NCI-H69 (cell line): Measurements from ENCODE around the gene PARM1.

ENCODE experiments used
- DNase-seq: peaks from one replicate; lab custom pipeline; 2025; lab: John Stamatoyannopoulos, UW

Gene PARM1

DNA sequence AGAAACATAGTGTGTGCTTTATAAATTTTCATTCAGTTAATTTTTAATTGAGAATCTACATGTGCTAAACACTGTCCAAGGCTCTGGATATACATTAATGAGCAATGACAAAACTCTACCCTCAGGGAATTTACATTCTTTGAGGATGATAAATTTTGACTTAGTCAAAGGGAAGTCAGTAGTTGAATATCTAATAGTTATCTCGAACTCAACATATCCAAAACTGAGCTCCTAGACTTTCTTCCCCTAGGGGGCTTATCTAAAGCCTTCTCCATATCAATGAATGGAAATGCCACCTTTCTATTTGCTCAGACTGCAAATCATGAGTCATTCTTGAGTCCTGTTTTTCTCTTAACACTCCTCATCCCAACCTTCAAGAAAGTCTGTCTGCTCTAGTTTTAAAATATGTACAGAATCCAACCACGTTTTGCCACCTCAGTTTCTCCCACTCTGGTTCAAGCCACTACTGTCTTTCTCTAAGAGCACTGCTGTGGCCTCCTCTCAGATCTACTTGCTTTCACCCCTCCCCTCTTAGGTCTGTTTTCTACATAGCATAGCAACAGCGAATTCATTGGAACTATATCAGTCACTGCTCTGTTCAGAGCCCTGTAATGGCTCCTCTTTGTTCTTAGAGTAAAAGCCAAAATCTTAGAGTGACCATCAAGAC is 9.5 kb downstream of the PARM1 start:
- DNase-seq = no peak

DNA sequence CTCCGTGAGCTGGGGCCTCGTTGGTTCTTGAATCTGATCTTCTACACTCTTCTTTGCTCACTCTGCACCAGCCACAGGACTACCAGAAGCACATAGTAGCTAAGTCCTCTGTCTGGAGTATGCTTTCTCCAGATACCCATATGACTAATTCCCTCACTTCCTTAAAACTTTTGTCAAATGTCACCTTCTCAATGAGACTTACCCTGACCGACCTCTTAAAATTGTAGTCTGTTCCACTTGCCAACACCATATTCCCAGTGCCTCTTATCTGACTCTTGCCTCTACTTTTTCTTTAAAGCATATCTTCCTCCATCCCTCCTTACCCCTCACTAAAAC is 10.0 kb downstream of the PARM1 start:
- DNase-seq = no peak

DNA sequence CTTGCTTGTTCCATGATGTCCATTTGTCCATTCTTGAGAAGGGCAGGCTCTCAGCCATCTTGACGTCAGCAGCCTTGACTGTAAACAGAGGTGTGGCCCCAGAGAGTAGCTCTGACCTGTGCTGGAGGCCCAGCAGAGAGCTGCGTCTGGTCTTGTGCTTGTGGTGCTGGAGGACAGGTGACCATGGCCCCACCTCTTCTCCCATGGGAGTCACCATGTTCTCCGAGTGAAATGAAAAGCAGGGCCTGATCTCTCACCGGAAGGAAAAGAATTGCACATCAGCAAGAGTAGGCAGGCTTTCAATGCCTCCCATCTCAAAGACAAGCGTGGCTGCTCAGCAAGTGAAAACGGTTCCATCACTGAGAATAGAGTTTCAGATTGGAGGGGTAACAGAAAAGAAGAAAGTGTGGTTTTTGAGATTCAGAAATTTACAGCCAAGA is 11.5 kb downstream of the PARM1 start:
- DNase-seq = peak; percentile 0

DNA sequence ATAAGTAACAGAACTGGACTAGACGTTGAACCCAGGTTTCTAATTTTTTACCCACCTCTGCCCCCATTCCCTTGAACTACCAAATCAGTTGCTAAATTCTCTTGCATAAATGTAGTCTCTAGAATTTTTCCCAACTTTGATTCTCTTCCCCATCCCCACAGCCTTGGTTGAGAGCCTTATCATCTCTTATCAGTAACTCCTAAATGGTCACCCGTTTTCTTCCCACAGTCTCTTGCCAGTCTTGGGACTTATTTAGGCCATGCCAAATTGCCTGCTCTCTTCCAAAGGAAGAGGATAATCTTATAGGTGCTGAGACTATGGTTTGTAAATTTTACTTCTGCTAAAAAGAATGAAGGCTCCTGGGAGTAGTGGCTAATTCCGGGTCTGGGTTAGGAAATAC is 13.3 kb downstream of the PARM1 start:
- no peak for DNase-seq

DNA sequence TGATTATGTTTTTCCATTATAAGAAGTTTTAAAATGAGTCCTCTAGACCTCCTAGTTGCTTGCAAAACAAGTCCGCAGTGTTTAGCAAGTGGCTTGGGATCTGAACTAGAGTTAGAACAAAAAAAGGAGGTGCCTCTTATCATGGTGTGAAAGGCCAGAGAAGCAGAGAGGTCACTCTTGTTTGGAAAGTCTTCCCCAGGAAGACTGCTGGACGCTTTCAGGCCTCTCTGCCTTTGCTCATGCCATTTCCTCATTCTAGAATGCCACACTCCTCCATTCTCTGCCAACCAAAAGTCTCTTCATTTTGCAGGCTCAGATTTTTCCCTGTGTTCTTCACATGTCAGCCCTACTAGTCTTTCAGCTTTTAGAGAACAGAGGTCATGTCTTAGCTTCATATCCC is 14.9 kb downstream of the PARM1 start:
- no peak for DNase-seq

DNA sequence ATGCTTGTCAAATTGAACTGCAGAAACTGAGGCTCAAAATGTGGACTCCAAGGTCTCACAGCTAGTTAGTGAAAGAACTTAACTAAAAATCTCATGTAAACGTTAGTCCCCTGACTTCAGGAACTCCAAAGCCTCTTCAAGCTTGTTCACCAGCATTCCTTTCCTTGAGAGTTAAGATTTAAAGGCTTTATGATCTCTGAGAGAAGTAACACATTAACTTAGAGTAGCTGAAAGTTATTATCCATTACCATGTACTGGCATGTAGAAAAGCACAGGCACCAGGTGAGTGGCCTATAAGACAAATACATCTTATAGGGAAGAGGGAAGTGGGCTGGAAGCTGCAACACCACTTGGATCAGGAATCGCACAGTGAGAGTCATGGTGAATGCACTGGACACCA is 15.3 kb downstream of the PARM1 start:
- DNase-seq = no peak

DNA sequence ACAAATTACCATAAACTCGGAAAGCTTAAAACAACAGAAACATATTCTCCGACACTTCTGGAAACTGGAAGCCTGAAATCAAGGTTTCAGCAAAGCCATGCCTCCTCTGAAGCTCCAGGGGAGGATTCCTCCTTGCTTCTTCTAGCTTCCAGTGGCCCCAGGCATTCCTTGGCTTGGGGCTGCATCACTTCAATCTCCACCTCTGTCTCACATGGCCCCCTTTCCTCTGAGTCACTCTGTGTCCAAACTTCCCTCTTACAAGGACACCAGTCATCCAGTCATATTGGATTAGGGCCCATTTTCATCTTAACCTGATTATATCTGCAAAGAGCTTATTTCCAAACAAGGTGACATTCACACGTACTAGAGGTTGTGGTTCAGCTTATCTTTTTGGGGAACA is 17.3 kb downstream of the PARM1 start:
- no peak for DNase-seq

DNA sequence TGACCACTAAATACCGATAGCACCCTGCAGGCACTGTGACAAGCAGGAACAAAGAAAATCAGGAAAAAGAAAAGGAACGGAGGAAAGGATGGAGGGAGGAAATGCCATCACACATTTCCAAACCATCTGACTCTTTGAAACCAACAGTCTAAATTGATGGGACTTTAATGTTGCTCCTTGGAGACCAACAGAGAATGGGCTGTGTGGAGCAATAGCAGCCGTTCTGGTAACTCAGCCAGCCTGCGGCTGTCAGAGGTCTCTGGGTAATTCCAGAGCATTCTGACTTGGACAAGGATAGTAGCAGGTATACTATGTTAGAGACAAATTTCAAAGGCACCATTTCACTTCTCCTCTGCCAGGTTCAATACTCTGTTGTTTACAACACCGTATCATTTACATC is 18.0 kb downstream of the PARM1 start:
- no peak for DNase-seq

DNA sequence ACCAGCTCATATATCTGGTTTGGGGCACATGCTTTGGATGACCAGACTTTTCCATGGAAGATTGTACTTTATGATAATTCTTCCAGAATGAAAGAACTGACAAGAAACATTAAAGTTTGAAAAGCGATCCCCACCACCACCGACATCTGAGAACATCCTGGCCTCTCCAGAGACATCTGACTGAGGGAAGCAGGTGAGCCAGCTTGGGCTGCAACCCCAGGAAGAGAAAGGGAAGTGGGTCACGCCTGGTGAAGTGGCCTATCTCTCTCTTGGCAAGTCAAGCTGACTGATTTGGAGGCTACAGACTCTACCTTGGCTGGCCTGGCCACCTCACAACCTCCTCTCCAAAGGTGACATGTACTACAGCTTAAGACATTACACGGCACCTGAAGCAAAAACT is 20.7 kb downstream of the PARM1 start:
- no peak for DNase-seq

DNA sequence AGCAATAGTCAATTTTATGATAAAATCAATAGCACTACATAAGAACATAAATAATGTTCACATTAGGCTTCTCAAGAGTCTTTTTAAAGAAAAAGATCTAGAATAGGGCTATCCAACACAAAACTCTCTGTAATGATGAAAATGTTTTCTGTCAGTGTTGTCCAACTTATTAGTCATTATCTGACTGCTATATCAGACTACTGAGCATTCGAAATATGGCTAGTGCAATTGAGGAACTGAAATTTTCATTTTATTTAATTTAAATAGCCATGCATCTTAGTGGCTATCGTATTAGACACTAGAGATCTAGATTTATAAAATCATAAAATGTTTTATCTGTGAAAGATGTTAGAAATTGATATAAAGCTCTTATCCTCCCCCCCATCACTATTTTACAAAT is 26.0 kb downstream of the PARM1 start:
- no peak for DNase-seq

DNA sequence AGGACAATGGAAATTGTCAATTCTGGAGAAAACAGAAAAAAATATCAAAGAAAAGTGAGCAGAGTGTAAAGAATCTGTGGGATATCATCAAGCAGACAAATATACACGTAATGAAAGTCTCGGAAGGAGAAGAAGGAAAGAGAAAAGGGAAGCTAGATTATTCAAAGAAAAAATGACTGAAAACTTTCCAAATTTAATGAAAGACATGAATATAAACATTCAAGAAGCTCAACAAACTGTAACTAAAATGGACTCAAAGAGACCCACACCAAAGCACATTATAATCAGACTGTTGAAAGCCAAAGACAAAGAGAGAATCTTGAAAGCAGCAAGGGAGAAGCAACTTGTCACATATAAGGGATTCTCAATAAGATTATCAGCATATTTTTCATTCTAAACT is 28.3 kb downstream of the PARM1 start:
- no peak for DNase-seq

DNA sequence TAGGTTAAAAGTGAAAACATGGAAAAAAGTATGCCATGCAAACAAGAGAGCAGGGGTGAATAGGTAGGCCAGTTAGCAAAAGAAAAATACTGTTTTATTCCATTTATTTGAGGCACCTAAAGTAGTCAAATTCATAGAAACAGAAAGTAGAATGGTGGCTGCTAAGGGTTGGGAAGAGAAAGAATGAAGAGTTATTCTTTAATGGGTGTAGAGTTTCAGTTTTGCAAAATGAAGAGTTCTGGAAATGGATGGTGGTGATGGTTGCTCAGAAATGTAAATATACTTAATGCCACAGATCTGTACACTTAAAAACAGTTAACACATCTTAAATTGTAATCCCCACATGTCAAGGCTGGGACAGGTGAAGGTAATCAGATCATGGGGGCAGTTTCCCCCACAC is 29.7 kb downstream of the PARM1 start:
- no peak for DNase-seq

DNA sequence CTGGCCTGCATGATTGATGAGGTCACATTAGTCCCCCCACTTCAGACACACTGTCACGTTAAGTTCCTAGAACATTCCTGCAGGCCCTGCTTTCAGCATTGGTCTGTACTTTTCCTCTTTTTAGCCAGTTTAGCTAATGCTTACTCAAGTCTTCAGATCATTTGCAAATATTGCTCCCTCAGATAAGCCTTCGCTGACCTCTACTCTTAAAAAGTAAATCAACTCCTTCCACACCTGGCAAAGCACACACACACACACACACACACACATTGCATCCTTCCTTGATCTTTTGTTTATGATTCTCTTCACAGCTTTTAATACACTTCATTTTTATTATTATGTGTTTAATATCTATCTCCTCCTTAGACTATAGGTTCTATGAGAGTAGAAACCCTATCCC is 31.4 kb downstream of the PARM1 start:
- DNase-seq = no peak

DNA sequence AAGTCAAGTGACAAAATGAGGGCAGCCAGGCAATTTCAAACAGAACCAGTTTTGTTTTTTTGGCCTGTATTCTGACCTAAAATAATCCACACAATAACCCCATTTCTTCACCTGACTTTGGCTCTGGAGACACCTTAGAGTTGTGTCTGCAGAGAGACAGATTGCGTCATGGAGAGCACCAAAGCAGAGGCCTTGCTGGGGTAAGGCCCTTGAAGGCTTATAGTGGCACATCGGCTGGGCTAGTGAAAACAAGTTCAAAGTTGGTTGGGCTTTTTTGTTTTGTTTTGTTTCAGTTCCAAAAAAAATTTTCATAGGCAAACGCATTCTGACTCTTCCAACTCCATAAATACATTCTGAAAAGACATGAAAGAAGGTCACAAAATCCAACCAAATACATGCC is 34.4 kb downstream of the PARM1 start:
- no peak for DNase-seq

DNA sequence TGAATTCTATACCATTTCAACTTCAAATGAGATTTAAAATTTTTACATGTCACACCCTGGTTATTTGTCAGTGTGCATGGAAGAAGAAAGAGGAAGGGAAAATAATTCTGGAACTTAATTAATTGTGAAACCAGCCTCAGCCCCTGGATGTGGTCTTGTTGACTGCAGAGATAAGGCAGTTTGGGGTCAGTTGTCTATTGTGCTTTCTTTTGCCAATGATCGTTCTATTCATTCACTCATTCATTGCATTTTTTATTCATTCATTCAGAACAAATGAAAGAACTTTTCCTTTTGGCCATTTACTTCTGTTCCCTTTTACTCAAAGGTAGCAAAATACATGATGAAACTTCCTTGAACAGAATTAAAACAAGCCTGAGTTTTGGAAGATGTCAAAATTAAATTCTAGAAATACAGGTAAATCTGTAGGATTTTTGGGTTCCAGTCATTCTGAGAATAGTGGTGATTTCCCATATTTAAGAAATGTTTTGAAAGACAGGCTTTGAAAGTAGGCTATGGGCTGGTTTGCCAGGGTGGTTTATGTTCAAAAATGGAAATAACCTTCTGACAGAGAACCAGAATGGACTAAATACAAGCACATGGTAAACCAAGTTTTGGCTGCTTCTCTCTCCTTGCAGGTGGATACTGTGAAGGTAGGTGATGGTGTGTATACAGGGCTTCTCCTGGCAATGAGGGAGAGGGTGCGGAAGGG is 35.7 kb downstream of the PARM1 start:
- DNase-seq = no peak

DNA sequence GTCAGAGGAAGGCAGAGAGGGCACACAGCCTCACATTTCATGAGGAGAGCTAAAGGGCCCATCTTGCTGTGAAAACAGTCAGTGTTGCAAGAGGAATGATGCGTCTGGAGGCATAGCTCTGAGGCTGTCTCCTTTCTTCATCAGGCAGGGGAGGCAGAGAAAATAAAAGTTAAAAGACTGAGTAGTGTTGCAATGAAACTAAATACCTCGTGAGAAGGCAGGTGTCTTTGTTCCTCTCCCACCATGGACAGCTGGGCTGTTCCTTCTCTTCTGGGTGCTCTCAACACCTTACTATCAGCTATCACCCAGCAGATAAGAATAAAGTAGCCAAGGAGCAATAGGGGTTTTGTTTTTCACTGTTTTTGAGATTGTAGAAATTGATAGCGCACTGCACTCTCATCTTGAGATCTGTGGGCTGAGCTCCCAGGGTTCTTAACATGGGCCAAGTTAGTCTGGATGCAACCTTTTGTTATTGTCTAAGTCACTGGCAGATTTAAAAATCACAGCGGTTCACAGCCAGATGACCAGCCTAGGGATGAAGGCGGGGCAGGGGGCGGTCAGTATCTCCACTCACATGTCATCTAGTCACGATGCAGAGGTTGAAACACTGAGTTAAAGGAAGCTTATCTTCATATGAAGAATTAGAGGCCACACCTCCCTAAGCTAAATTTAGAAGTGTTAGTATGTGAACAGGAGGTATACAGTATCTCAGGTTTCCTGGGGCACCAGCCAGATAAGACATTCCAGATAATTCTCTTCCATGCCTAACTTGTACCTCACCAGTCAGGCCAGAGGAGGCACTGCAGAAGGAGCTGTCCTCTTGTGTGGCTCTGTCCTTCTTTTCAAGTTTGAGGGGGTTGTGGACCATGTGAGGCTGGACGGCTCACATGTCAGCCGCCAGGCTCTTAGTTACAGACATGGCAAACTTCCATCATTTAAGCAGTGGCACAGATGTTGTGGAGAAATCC is 36.9 kb downstream of the PARM1 start:
- peak; percentile 0 for DNase-seq

DNA sequence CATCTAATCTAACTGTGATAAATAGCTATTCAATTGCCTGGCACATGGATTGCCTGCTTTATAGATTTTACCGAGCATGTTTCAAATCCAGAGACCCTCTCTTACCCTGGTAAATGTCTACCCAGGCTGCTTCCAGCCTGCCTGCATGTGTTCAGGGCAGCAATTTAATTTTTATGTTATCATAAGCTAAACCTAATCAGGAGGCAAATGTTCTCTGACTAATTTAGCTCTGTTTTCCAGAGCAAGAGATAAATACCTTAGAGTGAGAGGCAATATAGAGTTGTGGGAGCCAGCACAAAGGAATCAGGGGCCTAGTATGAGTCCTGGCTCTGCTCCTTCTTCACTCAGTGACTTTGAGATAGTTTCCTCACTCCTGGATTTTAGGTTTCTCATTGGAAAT is 37.7 kb downstream of the PARM1 start:
- DNase-seq = no peak

DNA sequence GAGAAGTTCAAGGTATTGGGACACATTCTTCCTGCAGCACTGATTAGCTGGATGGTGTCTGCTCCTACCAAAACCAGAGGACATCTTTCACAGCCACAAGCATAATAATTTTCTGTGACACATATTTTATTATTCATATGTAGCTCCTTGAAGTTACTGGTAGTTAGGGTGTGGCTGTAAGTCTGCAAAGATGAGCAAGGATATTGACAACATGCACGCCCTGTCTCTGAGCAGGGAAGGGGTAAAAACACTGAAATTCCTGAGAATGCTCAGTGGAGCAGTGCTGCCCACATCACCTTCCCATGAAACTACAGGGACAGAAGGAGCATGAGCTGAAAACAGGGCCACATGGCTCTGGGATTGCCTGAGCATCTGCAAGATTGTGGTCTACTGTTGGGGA is 38.9 kb downstream of the PARM1 start:
- DNase-seq = no peak

DNA sequence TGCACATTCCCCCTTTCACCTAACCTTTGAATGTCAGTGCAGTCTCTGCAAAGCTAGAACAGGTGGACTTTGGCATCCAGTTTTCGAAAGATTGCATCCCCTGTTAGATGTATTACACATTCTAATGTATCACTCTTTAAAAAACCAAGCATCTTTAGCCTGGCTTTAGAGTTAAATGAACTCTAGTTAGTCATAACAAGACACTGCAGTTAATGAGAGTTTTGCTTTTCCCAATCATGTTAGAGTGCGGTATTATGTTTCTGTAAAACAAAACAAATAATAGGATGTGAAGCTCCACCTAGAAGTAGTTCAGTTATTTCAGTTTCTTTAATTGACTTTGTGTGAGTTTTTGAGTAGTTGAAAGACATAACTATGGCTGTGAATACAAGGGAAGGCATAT is 42.2 kb downstream of the PARM1 start:
- no peak for DNase-seq

DNA sequence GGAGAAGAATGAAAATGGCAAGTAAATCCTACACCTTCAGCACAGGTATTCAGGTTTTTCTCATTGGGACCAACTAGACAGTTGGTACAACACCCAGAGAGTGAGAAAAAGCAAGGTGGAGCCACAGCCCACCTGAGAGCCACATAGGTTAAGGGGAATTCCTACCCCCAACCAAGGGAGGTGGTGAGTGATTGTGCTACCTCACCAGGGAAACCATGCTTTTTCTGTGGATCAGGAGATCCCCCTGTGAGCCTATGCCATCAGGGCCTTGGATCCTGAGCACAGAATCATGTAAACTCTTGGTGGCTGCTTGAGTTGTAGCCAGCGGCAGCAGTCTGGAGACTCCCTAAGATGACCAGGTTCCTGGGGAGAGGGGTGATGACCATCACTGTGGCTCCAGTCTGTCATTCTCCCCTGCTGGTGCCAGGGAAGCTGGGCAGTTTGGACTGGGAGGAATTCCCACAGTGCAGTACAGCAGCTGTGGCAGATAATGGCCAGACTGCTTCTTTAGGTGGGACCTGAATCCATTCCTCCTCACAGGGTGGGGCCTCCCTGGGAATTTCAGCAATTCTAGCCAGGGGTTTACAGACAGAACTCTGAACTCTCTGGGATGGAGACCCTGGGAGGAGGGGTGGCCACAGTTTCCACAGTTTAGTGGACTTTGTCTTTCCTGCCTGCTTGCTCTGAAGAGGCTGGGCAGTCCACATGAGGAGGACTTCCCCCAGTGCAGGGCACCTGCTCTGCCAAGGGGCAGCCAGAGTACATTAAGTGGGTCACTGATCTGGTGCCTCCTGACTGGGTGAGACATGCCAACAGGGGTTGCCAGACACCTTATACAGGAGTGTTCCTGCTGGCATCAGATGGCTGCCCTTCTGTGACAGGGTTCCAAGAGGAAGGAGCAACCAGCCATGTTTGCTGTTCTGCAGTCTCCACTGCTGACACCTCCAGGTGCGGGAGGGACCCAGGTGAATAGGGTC is 43.2 kb downstream of the PARM1 start:
- no peak for DNase-seq

DNA sequence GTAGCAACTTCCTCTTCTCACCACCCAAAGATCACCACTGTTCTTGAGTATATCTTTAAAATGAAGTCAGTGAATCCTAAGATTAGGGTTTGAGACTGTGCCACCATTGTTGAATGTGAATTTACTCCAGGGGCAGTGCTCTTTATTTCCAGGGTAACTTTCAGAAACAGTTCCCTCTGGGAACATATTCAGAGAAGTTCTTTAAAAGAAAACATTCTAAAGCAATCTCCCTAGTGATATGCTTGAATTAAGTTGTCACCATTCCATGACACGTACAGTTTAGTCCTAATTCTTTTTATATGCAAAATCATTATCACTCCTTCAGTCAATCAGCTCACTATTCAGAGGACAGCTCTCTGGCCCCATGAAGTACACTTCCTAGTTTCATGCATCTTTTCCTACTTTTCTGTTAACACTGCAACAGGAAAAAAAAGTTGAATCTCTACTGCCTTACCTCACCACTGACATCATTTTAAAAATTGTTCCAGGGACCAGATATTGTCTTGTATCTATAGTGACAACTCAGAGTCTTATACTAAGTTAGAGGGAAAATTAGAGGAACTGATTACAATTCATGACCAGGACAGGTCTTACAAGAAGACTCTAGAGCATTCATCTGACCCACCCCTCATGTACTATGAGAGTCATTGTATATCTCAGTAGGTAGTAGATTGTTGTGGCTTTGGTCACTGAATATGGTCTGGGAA is 49.8 kb downstream of the PARM1 start:
- DNase-seq = no peak
